Activated T-helper 2 cell treated with anti-CD3 and anti-CD28 coated beads, Interferon-gamma antibody, Interleukin-2, Interleukin-4, amounts not matched to agents 10 μg/mL and 5 μg/mL and 100 μg/mL, durations not matched to agents 14 hours and 24 hours and 36 hours (primary cell): ENCODE measurements around the gene IBA57. TPM values are rescaled to one million over a fixed set of nuclear protein-coding genes. Genes with fewer than 3 reads are reported as not detected.

Experiments used
- DNase-seq: peaks from one replicate; pipeline ENCODE4 v3.0.0; 2021; ENCODE audit warnings: low spot score
- H3K27ac Mint-ChIP-seq: one replicate; pipeline ENCODE4 v1.8.0; 2021; ENCODE audit warnings: mixed read lengths
- H3K27me3 Mint-ChIP-seq: one replicate; pipeline ENCODE4 v1.8.0; 2021; ENCODE audit warnings: low read depth, mixed read lengths
- H3K36me3 Mint-ChIP-seq: one replicate; pipeline ENCODE4 v1.8.0; 2021; ENCODE audit warnings: low read depth, mixed read lengths
- H3K4me1 Mint-ChIP-seq: one replicate; pipeline ENCODE4 v1.8.0; 2021; ENCODE audit warnings: low read depth, mixed read lengths
- H3K4me3 Mint-ChIP-seq: one replicate; pipeline ENCODE4 v1.8.0; 2021; ENCODE audit warnings: low read depth, mild to moderate bottlenecking, moderate library complexity, mixed read lengths
- H3K9me3 Mint-ChIP-seq: one replicate; pipeline ENCODE4 v1.8.0; 2021; ENCODE audit warnings: mixed read lengths
- intact Hi-C: fragments of 100-400 bp; cut with micrococcal nuclease; formaldehyde crosslinking; loops from one replicate; pipeline ENCODE4 v1.15.1; 2023
- total RNA-seq: library from RNA; stranded (reverse); gene quantifications from 2 replicates; pipeline ENCODE4 v1.2.3, GENCODE V29; 2022

The IBA57 gene
- total RNA-seq, 1 donor from 2014 or later = 7.6 TPM

DNA sequence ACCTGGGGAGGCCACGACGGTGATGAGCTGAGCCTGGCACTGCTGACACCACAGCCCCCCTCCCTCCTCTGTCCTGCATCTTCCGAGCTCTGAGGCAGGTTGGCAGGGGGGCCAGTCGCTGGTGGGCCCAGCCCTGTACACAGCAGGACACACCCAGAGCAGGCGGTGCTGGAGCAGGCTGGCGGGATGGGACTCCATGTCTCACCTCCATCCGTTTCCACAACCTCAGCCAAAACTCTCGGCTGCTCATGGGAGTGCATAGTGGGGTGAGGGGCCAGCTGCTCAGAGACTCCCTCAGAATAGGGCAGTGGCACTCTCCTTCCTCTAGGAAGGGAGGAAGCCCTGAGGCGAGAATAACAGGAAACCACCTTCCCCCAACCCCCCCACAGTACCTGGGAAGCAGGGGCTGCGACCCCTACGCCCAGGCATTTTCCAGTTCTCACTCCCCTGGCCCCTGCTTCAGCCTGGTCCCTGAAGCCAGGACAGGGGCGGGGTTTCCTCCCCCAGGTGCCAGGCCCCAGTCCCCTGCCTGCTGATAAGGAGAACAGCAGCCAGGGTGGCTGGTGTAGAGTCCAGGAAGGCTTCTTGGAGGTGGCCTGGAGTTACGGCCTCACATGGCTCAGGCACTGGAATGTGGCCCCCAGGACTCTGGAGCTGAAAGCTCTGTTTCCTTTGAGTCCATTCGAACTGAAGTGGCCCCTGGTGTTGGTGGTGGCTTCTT lies 3.2 kb upstream of the IBA57 start:
- no peaks in the 10 kb centered on the region for H3K36me3 Mint-ChIP-seq
- H3K9me3 Mint-ChIP-seq = no peaks in the 10 kb centered on the region
- H3K27ac Mint-ChIP-seq = no peak overlapping the region
- intact Hi-C loops = loop anchor here (10.0 kb wide), 1 partner anchor 428 kb away; the partner anchor contains the start of genes JMJD4 and SNAP47
- H3K27me3 Mint-ChIP-seq = no peaks in the 10 kb centered on the region
- H3K4me1 Mint-ChIP-seq = peaks cover 16% of the 10 kb centered on the region
- DNase-seq = no peak
- H3K4me3 Mint-ChIP-seq = no peak overlapping the region

DNA sequence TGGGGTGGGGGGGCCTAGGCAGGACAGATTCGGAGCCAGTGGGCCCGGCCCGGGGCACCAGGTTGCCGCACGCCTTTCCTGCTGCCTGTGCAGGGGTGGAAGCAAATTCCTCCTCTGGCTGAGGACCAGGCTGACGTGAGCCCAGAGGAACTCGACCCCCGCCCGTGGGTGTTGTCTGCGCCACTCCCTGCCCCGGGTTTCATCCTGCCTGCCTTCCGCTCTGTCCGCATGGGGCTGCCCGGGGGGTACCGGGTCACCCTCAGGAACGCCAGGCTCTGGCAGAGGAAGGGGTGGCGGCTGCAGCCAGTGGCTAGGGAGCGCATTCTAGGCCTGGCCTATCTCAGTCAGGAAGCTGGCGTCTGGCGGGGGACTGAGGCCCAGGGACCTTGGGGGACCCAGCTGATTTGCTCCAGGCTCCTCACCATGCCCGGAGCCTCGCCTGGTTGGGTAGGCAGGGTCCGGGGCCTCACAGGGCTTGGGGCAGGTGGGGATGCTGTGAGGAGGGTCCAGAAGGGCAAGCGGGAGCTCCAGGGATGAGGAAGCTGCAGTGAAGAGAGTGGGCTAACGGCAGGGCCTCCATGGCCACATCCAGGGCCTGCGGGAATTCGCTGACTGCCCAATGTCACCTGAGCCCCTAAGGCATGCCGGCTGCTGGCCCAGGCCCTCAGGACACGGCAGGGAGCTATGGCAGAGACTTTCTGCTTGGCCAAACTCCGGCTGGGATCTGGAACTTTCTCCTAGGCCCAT lies 2.4 kb upstream of the IBA57 start:
- no peak for DNase-seq
- Mint-ChIP-seq H3K4me3 (no peak overlapping the region), H3K36me3 (no peaks in the 10 kb centered on the region), H3K27me3 (no peaks in the 10 kb centered on the region), H3K4me1 (peaks cover 21% of the 10 kb centered on the region), H3K9me3 (no peaks in the 10 kb centered on the region), H3K27ac (no peak overlapping the region)
- intact Hi-C loops = loop anchor here (10.0 kb wide), 1 partner anchor 428 kb away; the partner anchor contains the start of genes JMJD4 and SNAP47

DNA sequence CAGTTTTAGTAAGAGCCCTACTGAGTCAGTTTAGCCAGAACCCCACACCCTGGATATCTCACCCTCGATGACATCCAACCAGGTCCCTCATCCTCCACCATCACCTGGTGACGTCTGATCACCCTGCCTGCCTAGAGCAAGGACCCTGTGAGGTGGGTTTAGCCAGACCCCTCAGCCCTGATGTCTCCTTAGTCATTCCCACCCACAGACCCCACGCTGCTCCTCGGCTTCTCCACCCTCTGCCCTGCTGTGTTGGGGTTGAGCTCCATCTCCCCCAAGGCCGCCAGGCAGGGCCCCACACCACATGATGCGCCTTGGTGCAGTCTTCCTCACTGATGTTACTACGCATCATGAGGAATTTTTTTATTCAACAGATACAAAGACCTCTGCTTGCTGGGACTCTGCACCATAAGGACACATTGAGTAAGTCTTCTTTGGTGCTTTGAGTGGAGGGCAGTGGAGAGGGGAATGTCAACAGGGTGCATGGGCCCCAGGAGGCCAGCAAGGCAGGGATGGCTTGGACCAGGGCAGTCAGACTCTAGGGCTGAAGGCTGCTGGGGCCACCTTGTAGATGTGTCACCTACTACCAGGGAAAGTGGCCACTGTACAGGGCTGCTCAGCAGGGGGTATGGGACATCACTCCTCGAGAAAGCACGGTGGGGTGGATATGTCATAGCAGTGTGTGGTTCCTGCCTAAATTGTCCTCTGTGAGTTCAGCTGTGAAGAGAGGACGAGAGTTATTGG lies 1.7 kb upstream of the IBA57 start:
- H3K27ac Mint-ChIP-seq = peak overlapping the region; percentile 84

DNA sequence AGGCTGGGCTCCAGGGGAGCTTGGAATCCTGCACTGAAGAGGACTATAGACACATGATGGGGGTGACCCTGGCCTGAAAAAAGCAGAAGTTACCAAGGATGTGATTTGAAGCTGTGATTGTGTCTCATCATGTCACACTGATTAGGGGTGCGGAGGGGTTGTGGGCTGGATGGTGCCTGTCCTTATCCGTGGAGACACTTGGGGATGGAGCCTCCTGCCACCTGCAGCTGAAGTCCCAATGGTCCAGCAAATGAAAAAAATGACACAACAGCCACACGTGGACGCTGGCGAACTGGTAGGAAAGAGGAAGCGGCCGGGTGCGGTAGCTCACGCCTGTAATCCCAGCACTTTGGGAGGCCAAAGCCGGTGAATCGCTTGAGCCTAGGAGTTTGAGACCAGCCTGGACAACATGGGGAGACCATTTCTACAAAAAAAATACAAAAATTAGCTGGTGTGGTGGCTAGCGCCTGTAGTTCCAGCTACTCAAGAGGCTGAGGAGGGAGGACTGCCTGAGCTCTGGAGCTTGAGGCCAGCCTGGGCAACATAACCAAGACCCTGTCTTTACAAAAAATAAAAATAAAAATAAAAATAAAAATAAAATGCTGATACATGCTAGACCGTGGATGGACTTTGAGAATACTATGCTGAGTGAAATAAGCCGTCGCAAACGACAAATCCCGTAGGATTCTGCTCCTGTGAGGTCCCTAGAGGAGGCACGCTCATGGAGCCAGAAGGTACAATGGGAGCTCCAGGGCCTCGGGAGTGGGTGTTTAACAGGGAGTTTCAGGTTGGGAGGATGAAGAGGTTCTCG lies 838 bp upstream of the IBA57 start:
- Mint-ChIP-seq H3K4me1 (peaks cover 23% of the 10 kb centered on the region), H3K36me3 (no peaks in the 10 kb centered on the region), H3K27ac (peak overlapping the region; percentile 95), H3K9me3 (no peaks in the 10 kb centered on the region), H3K4me3 (peak overlapping the region; percentile 85), H3K27me3 (no peaks in the 10 kb centered on the region)
- intact Hi-C loops = loop anchor here (1.0 to 10.0 kb wide), 5 partner anchors 24 to 430 kb away; partner anchors contain the start of genes GUK1, JMJD4, MRPL55 and SNAP47
- no peak for DNase-seq

More for the DNA sequence above, 1.7 kb upstream of the IBA57 start:
- H3K4me3 Mint-ChIP-seq = peak overlapping the region; percentile 76
- H3K4me1 Mint-ChIP-seq = peaks cover 21% of the 10 kb centered on the region
- no peak for DNase-seq
- H3K27me3 Mint-ChIP-seq = no peaks in the 10 kb centered on the region
- H3K9me3 Mint-ChIP-seq = no peaks in the 10 kb centered on the region
- H3K36me3 Mint-ChIP-seq = no peaks in the 10 kb centered on the region
- intact Hi-C loops = loop anchor here (10.0 kb wide), 1 partner anchor 429 kb away; the partner anchor contains the start of genes JMJD4 and SNAP47

DNA sequence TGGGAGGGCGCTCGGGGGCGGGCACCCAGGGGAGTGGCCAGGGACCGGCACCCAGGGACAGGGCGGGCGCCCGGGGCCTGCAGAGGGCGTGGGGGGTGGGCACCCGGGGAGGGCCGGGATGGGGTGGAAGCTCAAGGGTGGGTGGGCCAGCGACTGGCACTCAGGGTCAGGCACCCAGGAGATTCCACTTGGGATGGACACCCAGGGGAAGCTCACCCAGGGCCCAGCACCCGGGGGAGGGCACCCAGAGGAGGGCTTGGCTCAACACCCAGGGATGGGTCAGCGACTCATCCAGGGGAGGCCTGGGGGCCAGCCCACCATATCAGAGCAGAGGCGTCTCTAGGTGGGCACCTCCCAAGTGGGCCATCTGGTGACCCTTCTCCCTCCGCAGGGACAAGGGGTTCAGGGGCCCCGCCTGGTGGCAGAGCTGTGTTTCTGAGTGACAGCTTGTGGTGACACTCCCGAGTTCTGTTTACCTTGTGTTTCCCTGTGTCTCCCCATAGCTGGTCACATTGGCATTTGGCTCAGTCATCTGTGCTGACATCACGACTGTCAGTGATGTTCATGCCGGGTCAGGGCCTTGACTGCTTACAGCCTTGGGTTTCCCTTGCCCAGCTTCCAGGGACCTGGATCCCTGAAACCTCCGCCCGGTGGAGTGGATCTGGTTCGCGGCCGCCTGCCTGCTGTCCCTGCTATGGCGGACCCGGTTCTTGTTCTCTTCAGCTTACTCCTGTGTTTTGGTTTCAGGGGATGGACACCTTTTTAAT lies 749 bp downstream of the IBA57 start:
- Mint-ChIP-seq H3K27me3 (no peaks in the 10 kb centered on the region), H3K36me3 (no peaks in the 10 kb centered on the region), H3K4me3 (peak overlapping the region; percentile 77), H3K9me3 (no peaks in the 10 kb centered on the region), H3K27ac (peak overlapping the region; percentile 87), H3K4me1 (peaks cover 23% of the 10 kb centered on the region)
- peak; percentile 58 for DNase-seq
- intact Hi-C loops = loop anchor here (1.0 to 10.0 kb wide), 5 partner anchors 63 to 432 kb away; partner anchors contain the start of genes ARF1, C1orf35, JMJD4 and SNAP47

DNA sequence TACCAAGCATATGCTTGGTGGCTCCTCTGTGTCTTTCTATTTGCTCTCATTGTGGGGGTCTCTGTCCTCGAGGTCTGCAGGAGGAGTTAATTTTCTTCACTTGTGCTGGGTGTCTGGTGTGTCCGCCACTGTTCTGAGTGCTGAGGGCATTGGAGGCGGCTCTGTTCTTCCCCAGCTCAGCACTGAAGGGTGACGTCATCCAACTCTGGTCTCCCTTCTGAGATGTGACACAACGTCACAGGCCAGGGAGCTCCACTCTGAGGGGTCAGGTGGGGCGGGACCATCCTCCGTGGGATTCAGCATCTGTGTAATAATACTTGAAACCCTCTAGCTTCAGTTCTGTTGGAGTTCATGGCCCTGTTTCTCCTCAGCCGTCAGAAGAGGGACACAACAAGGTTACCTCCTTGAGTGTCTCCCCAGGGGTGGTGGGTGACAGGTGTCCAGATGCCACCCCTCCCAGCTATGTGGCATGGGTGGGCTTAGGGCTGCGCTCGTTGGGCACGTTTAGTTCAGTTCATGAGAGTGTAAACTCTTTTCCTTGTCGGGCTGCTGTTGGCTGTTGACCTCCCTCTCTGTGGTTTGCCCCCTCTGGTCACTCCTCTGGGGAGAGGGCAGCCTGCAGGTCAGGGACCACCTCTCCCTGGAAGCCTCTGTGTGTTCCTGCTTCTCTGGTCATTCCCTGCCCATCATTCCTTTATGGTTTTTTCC lies 3.1 kb downstream of the IBA57 start:
- Mint-ChIP-seq H3K27me3 (no peaks in the 10 kb centered on the region), H3K36me3 (no peaks in the 10 kb centered on the region), H3K27ac (no peak overlapping the region), H3K4me3 (no peak overlapping the region), H3K4me1 (peaks cover 24% of the 10 kb centered on the region), H3K9me3 (no peaks in the 10 kb centered on the region)
- intact Hi-C loops = loop anchor here (10.0 kb wide), 1 partner anchor 434 kb away; the partner anchor contains the start of genes JMJD4 and SNAP47
- DNase-seq = no peak

DNA sequence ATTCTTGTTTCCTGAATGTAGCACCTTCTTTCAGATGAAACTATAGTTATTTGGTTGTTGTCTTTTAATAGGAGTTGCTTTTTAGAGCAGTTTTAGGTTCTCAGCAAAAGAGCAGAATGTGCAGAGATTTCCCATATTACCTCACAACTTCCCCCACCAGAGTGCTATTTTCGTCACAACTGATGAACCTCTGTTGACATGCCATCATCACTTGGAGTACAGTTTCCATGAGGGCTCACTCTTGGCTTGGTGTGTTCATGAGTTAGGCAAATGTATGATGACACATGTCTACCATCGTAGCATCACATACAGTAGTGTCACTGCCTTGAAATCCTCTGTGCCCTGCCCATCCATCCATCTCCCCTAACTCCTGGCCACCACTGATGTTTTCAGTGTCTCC lies 3.7 kb downstream of the IBA57 start:
- Mint-ChIP-seq H3K4me3 (no peak overlapping the region), H3K27me3 (no peaks in the 10 kb centered on the region), H3K9me3 (no peaks in the 10 kb centered on the region), H3K4me1 (peaks cover 18% of the 10 kb centered on the region), H3K36me3 (no peaks in the 10 kb centered on the region), H3K27ac (no peak overlapping the region)
- intact Hi-C loops = loop anchor here (10.0 kb wide), 1 partner anchor 435 kb away; the partner anchor contains the start of genes JMJD4 and SNAP47
- DNase-seq = no peak

DNA sequence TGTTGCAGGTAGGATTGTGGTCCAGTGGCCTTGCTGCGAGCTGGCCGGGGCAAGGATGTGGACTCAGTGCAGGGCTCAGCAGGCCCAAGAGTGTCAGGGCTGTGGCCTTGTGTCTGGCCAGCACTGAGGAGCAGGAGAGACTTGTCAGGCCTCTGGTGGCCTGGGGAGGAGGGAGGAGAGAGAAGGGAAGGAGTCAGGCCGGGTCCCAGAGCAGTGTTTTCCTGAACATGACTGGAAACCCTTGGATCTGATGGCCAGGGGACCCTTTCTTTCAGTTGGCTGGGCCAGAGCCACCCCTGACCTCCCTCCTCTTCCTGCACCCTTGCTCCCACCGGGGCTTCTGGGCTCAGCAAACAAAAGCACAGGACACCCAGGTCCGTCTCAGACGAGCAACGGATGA lies 5.1 kb downstream of the IBA57 start:
- Mint-ChIP-seq H3K27me3 (no peaks in the 10 kb centered on the region), H3K36me3 (no peaks in the 10 kb centered on the region), H3K27ac (no peak overlapping the region), H3K4me1 (peaks cover 13% of the 10 kb centered on the region), H3K9me3 (no peaks in the 10 kb centered on the region), H3K4me3 (no peak overlapping the region)
- DNase-seq = no peak
- intact Hi-C loops = no loop called here

DNA sequence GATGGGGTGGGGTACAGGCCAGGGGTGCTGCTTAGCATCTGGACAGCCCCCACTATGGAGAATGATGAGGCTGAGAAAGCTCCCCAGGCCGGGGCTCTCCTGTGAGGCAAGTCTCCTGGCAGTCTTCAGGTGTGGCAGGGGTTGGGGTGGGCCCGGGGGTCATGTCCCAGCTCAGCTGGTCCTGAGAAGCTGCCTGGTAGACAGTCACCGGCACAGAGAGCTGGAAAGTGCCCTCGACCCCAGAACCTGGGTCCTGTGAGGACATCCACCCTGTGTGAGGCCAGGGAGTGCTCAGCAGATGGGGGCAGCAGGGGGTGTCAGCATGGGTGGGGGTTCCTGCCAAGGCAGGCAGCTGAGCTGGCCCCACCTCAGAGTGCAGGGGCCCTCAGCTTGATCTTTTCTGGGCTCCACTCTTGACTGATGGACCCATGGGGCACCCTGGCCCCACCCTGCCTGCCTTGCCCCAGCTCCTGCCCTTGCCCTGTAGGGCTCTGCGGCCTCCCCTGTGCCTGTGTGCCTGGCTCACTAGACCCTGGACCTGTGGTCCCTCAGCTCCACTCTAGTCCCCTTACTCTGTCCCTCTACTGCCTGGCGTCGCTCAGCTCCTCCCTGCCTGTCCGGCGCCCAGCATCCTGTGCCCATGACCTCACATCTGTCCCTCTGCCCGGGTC lies 5.8 kb downstream of the IBA57 start:
- intact Hi-C loops = no loop called here
- H3K4me3 Mint-ChIP-seq = no peak overlapping the region
- H3K27me3 Mint-ChIP-seq = no peaks in the 10 kb centered on the region
- H3K4me1 Mint-ChIP-seq = peaks cover 13% of the 10 kb centered on the region
- DNase-seq = no peak
- H3K36me3 Mint-ChIP-seq = no peaks in the 10 kb centered on the region
- H3K9me3 Mint-ChIP-seq = no peaks in the 10 kb centered on the region
- H3K27ac Mint-ChIP-seq = no peak overlapping the region

DNA sequence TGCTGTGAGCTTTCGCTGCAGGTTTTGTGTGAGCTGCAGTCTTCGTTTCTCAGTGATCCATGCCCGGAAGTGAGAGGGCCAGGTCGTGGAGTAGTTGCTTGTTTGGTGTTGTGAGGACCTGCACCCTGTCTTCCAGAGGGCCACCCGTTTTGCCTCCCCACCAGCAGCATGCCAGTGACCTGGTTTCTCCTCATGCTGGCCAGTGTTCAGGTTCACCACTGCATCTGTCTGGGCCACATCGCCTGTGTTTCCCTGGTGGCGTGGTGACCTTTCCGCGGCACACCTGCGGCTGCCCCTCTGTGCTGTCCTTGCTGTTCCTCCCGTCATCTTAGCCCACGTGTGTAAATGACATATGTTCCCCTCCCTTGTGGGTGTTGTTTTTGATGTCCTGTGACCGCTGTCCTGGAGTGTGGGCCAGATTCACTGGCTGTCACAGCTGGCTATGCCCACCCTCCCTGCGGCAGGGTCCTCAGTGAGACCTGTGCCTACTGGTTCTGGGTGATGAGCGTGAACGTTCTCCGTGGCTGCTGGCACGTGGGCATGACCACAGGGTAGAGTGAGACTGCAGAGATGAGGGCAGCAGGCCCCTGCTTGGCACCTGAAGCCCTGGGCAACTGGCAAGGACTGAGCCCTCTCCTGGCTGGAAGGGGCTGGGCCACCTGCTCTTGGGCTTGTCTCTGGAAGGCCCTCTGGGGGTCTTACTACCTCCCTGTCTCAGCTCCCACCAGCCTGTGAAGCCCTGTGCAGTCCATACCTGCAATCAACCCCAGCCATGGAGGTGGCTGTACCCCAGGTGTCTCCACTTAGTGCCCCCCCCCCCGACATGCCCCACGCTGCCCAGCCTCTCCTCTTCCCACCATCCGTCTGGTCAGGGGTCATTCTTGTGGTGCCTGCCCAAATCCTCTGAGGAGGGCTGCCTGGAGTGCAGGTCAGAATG lies 7.3 kb downstream of the IBA57 start:
- peaks cover 5% of the 10 kb centered on the region for H3K4me1 Mint-ChIP-seq
- no peak overlapping the region for H3K4me3 Mint-ChIP-seq
- H3K27ac Mint-ChIP-seq = no peak overlapping the region
- H3K9me3 Mint-ChIP-seq = no peaks in the 10 kb centered on the region
- H3K36me3 Mint-ChIP-seq = no peaks in the 10 kb centered on the region
- H3K27me3 Mint-ChIP-seq = no peaks in the 10 kb centered on the region
- intact Hi-C loops = no loop called here
- no peak for DNase-seq
